Endothelial cell of umbilical vein (primary cell): ENCODE results near the gene DIAPH3. TPM values are rescaled to one million over a fixed set of nuclear protein-coding genes. Genes with fewer than 3 reads are reported as not detected.

Source experiments
- BruUV-seq: library from RNA; stranded (reverse); fragments of 400-500 nt; replicated peaks from 2 replicates; lab custom pipeline; 2021; lab: Mats Ljungman, UMichigan
- CTCF ChIA-PET: fragments of 300-600, 350-600 bp; sonication (Branson Sonifier 250); formaldehyde crosslinking; loops from one replicate; lab custom pipeline; 2021; ENCODE audit warnings: antibody characterized with exemption, inconsistent platforms; lab: Charles Lee
- POLR2A ChIA-PET: fragments of 300-600, 350-600 bp; sonication (Branson Sonifier 250); formaldehyde crosslinking; loops from one replicate; lab custom pipeline; 2021; ENCODE audit warnings: antibody characterized with exemption, inconsistent platforms; lab: Charles Lee
- DNase-seq: peaks from one replicate; pipeline ENCODE4 v3.0.0-alpha.2; 2011; ENCODE audit warnings: low read depth, low spot score
- FAIRE-seq: peaks from 2 replicates; lab custom pipeline; 2011; peaks lifted over from hg19 to GRCh38; lab: Jason Lieb, UNC
- H2AFZ ChIP-seq: 2 replicates; pipeline ENCODE4 v1.6.0; 2012; ENCODE audit warnings: low read depth, low read length, control low read depth, inconsistent platforms
- H3K27ac ChIP-seq: 2 replicates; pipeline ENCODE4 v1.5.1; 2011; ENCODE audit warnings: low read depth, mild to moderate bottlenecking, control low read depth, low read length, moderate library complexity; ENCODE audit not compliant: insufficient read depth
- H3K27me3 ChIP-seq, 2 experiments: 2 replicates each; pipeline versions ENCODE4 v1.6.0 to v1.6.1; 2011; ENCODE audit warnings: low read length in 2 of 2, mixed read lengths in 1 of 2; ENCODE audit not compliant: control insufficient read depth in 2 of 2, insufficient read depth in 2 of 2
- H3K36me3 ChIP-seq, 2 experiments: 2 replicates in 1 of 2; 3 replicates in 1 of 2; pipeline ENCODE4 v1.5.1; 2011; ENCODE audit warnings: low read length in 2 of 2, mild to moderate bottlenecking in 1 of 2, moderate library complexity in 1 of 2; ENCODE audit not compliant: control insufficient read depth in 2 of 2, insufficient read depth in 2 of 2; ENCODE audit errors: extremely low read depth in 1 of 2
- H3K4me1 ChIP-seq: 3 replicates; pipeline ENCODE4 v1.5.1; 2011; ENCODE audit warnings: mild to moderate bottlenecking, low read length; ENCODE audit not compliant: control insufficient read depth, insufficient read depth; ENCODE audit errors: extremely low read depth
- H3K4me2 ChIP-seq: 2 replicates; pipeline ENCODE4 v1.6.1; 2011; ENCODE audit warnings: low read length, control low read depth, mixed read lengths; ENCODE audit not compliant: insufficient read depth
- H3K4me3 ChIP-seq, 3 experiments: fragments of 200-600 bp in 1 of 3; sonication (generic), shearing (Covaris generic) in 1 of 3; replicated peaks in 1 of 3; 2 replicates each; pipeline ENCODE4 v1.5.1; 2011 to 2016; ENCODE audit warnings: control low read depth in 3 of 3, low read length in 3 of 3, mild to moderate bottlenecking in 2 of 3, inconsistent platforms in 1 of 3, low read depth in 1 of 3, moderate library complexity in 1 of 3; ENCODE audit not compliant: insufficient read depth in 1 of 3
- H3K79me2 ChIP-seq: 2 replicates; pipeline ENCODE4 v1.6.0; 2012; ENCODE audit warnings: low read length, inconsistent platforms; ENCODE audit not compliant: control insufficient read depth, insufficient read depth
- H3K9ac ChIP-seq: replicated peaks from 2 replicates; pipeline ENCODE3; 2011; ENCODE audit warnings: low read length, control low read depth; ENCODE audit not compliant: insufficient read depth; ENCODE audit errors: extremely low read depth
- H3K9me1 ChIP-seq: replicated peaks from 3 replicates; pipeline ENCODE4 v1.6.0; 2011; ENCODE audit warnings: mild to moderate bottlenecking, low read length; ENCODE audit not compliant: control insufficient read depth, insufficient read depth; ENCODE audit errors: extremely low read depth
- H3K9me3 ChIP-seq: replicated peaks from 2 replicates; pipeline ENCODE4 v1.5.1; 2012; ENCODE audit warnings: low read length, inconsistent platforms; ENCODE audit not compliant: control insufficient read depth, insufficient read depth
- H4K20me1 ChIP-seq: replicated peaks from 2 replicates; pipeline ENCODE3; 2011; ENCODE audit warnings: mild to moderate bottlenecking, low read length; ENCODE audit not compliant: control insufficient read depth, insufficient read depth; ENCODE audit errors: extremely low read depth
- CTCF ChIP-seq, 2 donors: IDR thresholded peaks; 1 replicate in 1 of 2; 2 replicates in 1 of 2; pipeline ENCODE4 v1.5.1; 2011; ENCODE audit warnings: low read length in 2 of 2, mild to moderate bottlenecking in 2 of 2, moderate library complexity in 2 of 2, control low read depth in 1 of 2, inconsistent platforms in 1 of 2, low read depth in 1 of 2; ENCODE audit not compliant: insufficient read depth in 1 of 2; ENCODE audit errors: extremely low read depth in 1 of 2
- EZH2 ChIP-seq: IDR thresholded peaks from 2 replicates; pipeline ENCODE4 v1.6.1; 2012; ENCODE audit warnings: borderline replicate concordance, low read depth, mild to moderate bottlenecking, moderate library complexity, low read length, inconsistent platforms; ENCODE audit not compliant: severe bottlenecking
- FOS ChIP-seq: IDR thresholded peaks from 2 replicates; pipeline ENCODE4 v1.6.1; 2011; ENCODE audit warnings: mild to moderate bottlenecking, low read length, moderate library complexity, borderline replicate concordance; ENCODE audit not compliant: insufficient read depth
- GATA2 ChIP-seq: IDR thresholded peaks from 2 replicates; pipeline ENCODE4 v1.7.0; 2011; ENCODE audit warnings: low read depth, mild to moderate bottlenecking, moderate library complexity, mixed read lengths, low read length; ENCODE audit not compliant: insufficient read length, insufficient read depth
- MYC ChIP-seq: IDR thresholded peaks from one replicate; pipeline ENCODE4 v1.6.1; 2011; ENCODE audit warnings: mild to moderate bottlenecking, low read depth, low read length
- POLR2A ChIP-seq: IDR thresholded peaks from 2 replicates; pipeline ENCODE4 v1.6.1; 2012; ENCODE audit warnings: low read depth, mild to moderate bottlenecking, control low read depth, low read length
- POLR2AphosphoS5 ChIP-seq: IDR thresholded peaks from 2 replicates; pipeline ENCODE4 v1.6.1; 2012; ENCODE audit warnings: low read depth, mild to moderate bottlenecking, control low read depth, low read length, moderate library complexity; ENCODE audit not compliant: insufficient read depth
- dilution Hi-C: fragments of 300-500 bp; cut with MboI; formaldehyde crosslinking; loops from one replicate; pipeline ENCODE4 v1.15.0; 2019; ENCODE audit warnings: low sequenced_read_pairs; ENCODE audit not compliant: extremely low pct_ligation_motif_present
- intact Hi-C: fragments of 100-400 bp; cut with micrococcal nuclease; formaldehyde crosslinking; loops from one replicate; pipeline ENCODE4 v1.10.0; 2022
- polyA plus RNA-seq, 4 experiments: library from polyadenylated mRNA; depleted of rRNA in 3 of 4; stranded (reverse) in 3 of 4; unstranded in 1 of 4; fragments of >200 nt; gene quantifications; 2 replicates each; pipeline versions ENCODE4 v1.2.1 to v1.2.3, GENCODE V29; 2011 to 2012; ENCODE audit warnings: missing spikeins in 1 of 4
- total RNA-seq: library from RNA; stranded (reverse); gene quantifications from 2 replicates; pipeline ENCODE4 v1.2.3, GENCODE V29; 2021

DIAPH3 gene
- total and polyA plus RNA-seq, 2 donors (not counting 3 experiments of a cell fraction or from before 2014, with no cell fraction given): 9.9 to 44.0 TPM

GRCh38 chr13:59976856-59977255, 186.9 kb downstream of the DIAPH3 start:
- Histone ChIP-seq H3K4me2 (no peak overlapping the region), H3K4me3 (no peak overlapping the region), H3K27me3 (no peaks in the 10 kb centered on the region), H3K27ac (no peak overlapping the region), H3K9ac (no peak overlapping the region), H3K36me3 (peaks cover 0 to 3% of the 10 kb centered on the region in 2 experiments), H2AFZ (no peak overlapping the region), H3K9me3 (no peaks in the 10 kb centered on the region), H3K4me1 (no peaks in the 10 kb centered on the region), H3K79me2 (no peaks in the 10 kb centered on the region), H4K20me1 (no peaks in the 10 kb centered on the region), H3K9me1 (no peaks in the 10 kb centered on the region)
- TF ChIP-seq MYC: no peak
- TF ChIP-seq POLR2AphosphoS5: no peak
- TF ChIP-seq POLR2A: no peak
- no peak for TF ChIP-seq GATA2
- no peak for TF ChIP-seq CTCF (IDR thresholded peaks at IDR 0.05; ENCODE audit: extremely low read depth in 1 of 2, insufficient read depth in 1 of 2, low read depth in 1 of 2, low read length in 2 of 2)
- TF ChIP-seq FOS: no peak
- TF ChIP-seq EZH2: no peak
- DNase-seq (no peak), FAIRE-seq (no peak)
- CTCF ChIA-PET: no interaction called here
- POLR2A ChIA-PET: no interaction called here
- dilution Hi-C loops (no loop called here), intact Hi-C loops (loop anchor here (5.0 kb wide), 1 partner anchor 455 kb away; no protein-coding TSS in a partner anchor)
- BruUV-seq: no TSS peak
